Measurements from ENCODE around the gene EPS15.

GRCh38 chr1:51327386-51327785 is 191.7 kb downstream of the EPS15 start:
- TF ChIP-seq, protein P1, sequence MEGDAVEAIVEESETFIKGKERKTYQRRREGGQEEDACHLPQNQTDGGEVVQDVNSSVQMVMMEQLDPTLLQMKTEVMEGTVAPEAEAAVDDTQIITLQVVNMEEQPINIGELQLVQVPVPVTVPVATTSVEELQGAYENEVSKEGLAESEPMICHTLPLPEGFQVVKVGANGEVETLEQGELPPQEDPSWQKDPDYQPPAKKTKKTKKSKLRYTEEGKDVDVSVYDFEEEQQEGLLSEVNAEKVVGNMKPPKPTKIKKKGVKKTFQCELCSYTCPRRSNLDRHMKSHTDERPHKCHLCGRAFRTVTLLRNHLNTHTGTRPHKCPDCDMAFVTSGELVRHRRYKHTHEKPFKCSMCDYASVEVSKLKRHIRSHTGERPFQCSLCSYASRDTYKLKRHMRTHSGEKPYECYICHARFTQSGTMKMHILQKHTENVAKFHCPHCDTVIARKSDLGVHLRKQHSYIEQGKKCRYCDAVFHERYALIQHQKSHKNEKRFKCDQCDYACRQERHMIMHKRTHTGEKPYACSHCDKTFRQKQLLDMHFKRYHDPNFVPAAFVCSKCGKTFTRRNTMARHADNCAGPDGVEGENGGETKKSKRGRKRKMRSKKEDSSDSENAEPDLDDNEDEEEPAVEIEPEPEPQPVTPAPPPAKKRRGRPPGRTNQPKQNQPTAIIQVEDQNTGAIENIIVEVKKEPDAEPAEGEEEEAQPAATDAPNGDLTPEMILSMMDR (IDR thresholded peaks at IDR 0.05) = no peak
- TF ChIP-seq EP300 (IDR thresholded peaks at IDR 0.05) (no peak), POLR2AphosphoS5 (IDR thresholded peaks at IDR 0.05) (no peak), POLR2A (IDR thresholded peaks at IDR 0.05) (no peak)
